ENCODE data around the gene PIGBOS1. TPM values are rescaled to one million over a fixed set of nuclear protein-coding genes. Genes with fewer than 3 reads are reported as not detected.
A peak's percentile ranks its signal among the peaks of the same experiment; 100 is the strongest.

The PIGBOS1 gene
- total RNA-seq, 1 donor from 2014 or later = 9.6 TPM

- peaks cover 29% of the 10 kb centered on the region for H3K36me3 Mint-ChIP-seq (ENCODE audit: low read depth)
- H3K4me1 Mint-ChIP-seq (ENCODE audit: low read depth) = peaks cover 12% of the 10 kb centered on the region
- H3K4me3 Mint-ChIP-seq (ENCODE audit: unreplicated experiment) = no peak overlapping the region
- TF ChIP-seq CTCF (IDR thresholded peaks at IDR 0.05) = no peak
- DNase-seq (ENCODE audit: low spot score) = no peak
- H3K27ac Mint-ChIP-seq (ENCODE audit: unreplicated experiment) = no peak overlapping the region
- no peaks in the 10 kb centered on the region for H3K9me3 Mint-ChIP-seq (ENCODE audit: low read depth)
- H3K27me3 Mint-ChIP-seq (ENCODE audit: low read depth) = no peaks in the 10 kb centered on the region
Measured at GRCh38 chr15:55358471-55358870, 39.5 kb upstream of the PIGBOS1 start.

GRCh38 chr15:55357774-55358173 lies 38.9 kb upstream of the PIGBOS1 start:
- TF ChIP-seq CTCF (IDR thresholded peaks at IDR 0.05) = no peak
- Mint-ChIP-seq H3K4me3 (ENCODE audit: unreplicated experiment) (no peak overlapping the region), H3K27me3 (ENCODE audit: low read depth) (no peaks in the 10 kb centered on the region), H3K4me1 (ENCODE audit: low read depth) (peaks cover 12% of the 10 kb centered on the region), H3K27ac (ENCODE audit: unreplicated experiment) (peak overlapping the region; percentile 1), H3K9me3 (ENCODE audit: low read depth) (no peaks in the 10 kb centered on the region), H3K36me3 (ENCODE audit: low read depth) (peaks cover 28% of the 10 kb centered on the region)
- no peak for DNase-seq (ENCODE audit: low spot score)

- H3K4me3 Mint-ChIP-seq (ENCODE audit: unreplicated experiment) = no peak overlapping the region
- peaks cover 12% of the 10 kb centered on the region for H3K4me1 Mint-ChIP-seq (ENCODE audit: low read depth)
Measured at GRCh38 chr15:55356985-55357585, 38.2 kb upstream of the PIGBOS1 start.

GRCh38 chr15:55353025-55353424 lies 34.1 kb upstream of the PIGBOS1 start:
- no peak for TF ChIP-seq CTCF (IDR thresholded peaks at IDR 0.05)
- no peak overlapping the region for H3K4me3 Mint-ChIP-seq (ENCODE audit: unreplicated experiment)
- no peaks in the 10 kb centered on the region for H3K27me3 Mint-ChIP-seq (ENCODE audit: low read depth)
- no peak for DNase-seq (ENCODE audit: low spot score)
- H3K36me3 Mint-ChIP-seq (ENCODE audit: low read depth) = peaks cover 16% of the 10 kb centered on the region
- H3K4me1 Mint-ChIP-seq (ENCODE audit: low read depth) = no peaks in the 10 kb centered on the region
- H3K27ac Mint-ChIP-seq (ENCODE audit: unreplicated experiment) = no peak overlapping the region
- H3K9me3 Mint-ChIP-seq (ENCODE audit: low read depth) = no peaks in the 10 kb centered on the region

More at GRCh38 chr15:55356985-55357585, 38.2 kb upstream of the PIGBOS1 start:
- no peak overlapping the region for H3K27ac Mint-ChIP-seq (ENCODE audit: unreplicated experiment)
- H3K36me3 Mint-ChIP-seq (ENCODE audit: low read depth) = peaks cover 24% of the 10 kb centered on the region
- no peak for DNase-seq (ENCODE audit: low spot score)
- no peaks in the 10 kb centered on the region for H3K9me3 Mint-ChIP-seq (ENCODE audit: low read depth)
- TF ChIP-seq CTCF (IDR thresholded peaks at IDR 0.05) = no peak
- no peaks in the 10 kb centered on the region for H3K27me3 Mint-ChIP-seq (ENCODE audit: low read depth)

GRCh38 chr15:55349282-55349681 lies 30.4 kb upstream of the PIGBOS1 start:
- Mint-ChIP-seq H3K27ac (ENCODE audit: unreplicated experiment) (no peak overlapping the region), H3K4me1 (ENCODE audit: low read depth) (peaks cover 7% of the 10 kb centered on the region), H3K27me3 (ENCODE audit: low read depth) (no peaks in the 10 kb centered on the region), H3K36me3 (ENCODE audit: low read depth) (peaks cover 7% of the 10 kb centered on the region), H3K4me3 (ENCODE audit: unreplicated experiment) (no peak overlapping the region), H3K9me3 (ENCODE audit: low read depth) (no peaks in the 10 kb centered on the region)
- TF ChIP-seq CTCF (IDR thresholded peaks at IDR 0.05) = no peak
- DNase-seq (ENCODE audit: low spot score) = no peak
